Stomach smooth muscle (tissue), 2 donors: ENCODE measurements around the gene TMEM51.

Experiments
- H3K27ac ChIP-seq: one replicate; pipeline ENCODE4 v1.7.0; 2013; ENCODE audit warnings: mild to moderate bottlenecking, low read length, inconsistent platforms
- H3K27me3 ChIP-seq, 2 donors: one replicate each; pipeline ENCODE4 v1.7.0; 2013; ENCODE audit warnings: low read length in 2 of 2; ENCODE audit not compliant: insufficient read depth in 2 of 2, control insufficient read depth in 1 of 2
- H3K36me3 ChIP-seq, 2 donors: one replicate each; pipeline ENCODE4 v1.7.0; 2013; ENCODE audit warnings: low read length in 2 of 2; ENCODE audit not compliant: control insufficient read depth in 2 of 2, insufficient read depth in 2 of 2
- H3K4me1 ChIP-seq: one replicate; pipeline ENCODE4 v1.7.0; 2013; ENCODE audit warnings: low read length; ENCODE audit not compliant: control insufficient read depth, insufficient read depth
- H3K4me3 ChIP-seq, 2 donors: one replicate each; pipeline ENCODE4 v1.7.0; 2013; ENCODE audit warnings: low read length in 2 of 2
- H3K9ac ChIP-seq, 2 donors: one replicate each; pipeline ENCODE4 v1.7.0; 2013; ENCODE audit warnings: low read length in 2 of 2, mild to moderate bottlenecking in 1 of 2
- H3K9me3 ChIP-seq, 2 donors: one replicate each; pipeline ENCODE4 v1.7.0; 2013; ENCODE audit warnings: low read length in 2 of 2; ENCODE audit not compliant: control insufficient read depth in 2 of 2
- donor health status: healthy.
- donor health status: Pancreatic carcinoma.

The TMEM51 gene

DNA sequence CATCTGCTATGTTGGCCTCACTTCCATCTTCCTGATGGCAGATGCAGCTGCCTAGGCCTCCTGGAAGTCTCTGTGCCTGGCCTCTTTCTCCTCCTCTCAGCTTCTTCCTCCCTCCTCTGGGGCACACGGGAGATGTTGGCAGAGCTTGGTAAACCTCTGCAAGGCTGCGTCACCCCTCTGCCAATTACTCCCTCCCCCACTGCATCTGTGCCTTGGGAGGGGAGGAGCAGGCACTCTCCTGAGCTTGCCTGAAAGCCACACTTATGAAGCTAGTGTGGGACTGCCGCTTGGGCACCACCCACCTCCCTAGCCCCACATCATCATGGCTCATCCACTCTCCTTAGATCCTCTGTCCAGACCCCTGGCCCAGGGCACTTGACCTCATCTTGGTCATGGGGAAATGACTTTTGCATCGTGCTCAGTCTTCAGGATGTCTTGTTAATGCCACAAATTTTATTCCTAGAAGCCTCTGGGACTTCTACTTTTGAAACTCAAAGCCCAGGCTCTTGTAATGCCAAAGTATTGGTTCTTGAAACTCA, 7.3 kb upstream of the TMEM51 start:
- Histone ChIP-seq H3K27ac (peak overlapping the region; percentile 76), H3K9ac (no peak overlapping the region), H3K4me3 (no peak overlapping the region), H3K9me3 (no peaks in the 10 kb centered on the region), H3K27me3 (no peaks in the 10 kb centered on the region), H3K4me1 (peaks cover 29% of the 10 kb centered on the region), H3K36me3 (no peaks in the 10 kb centered on the region)

DNA sequence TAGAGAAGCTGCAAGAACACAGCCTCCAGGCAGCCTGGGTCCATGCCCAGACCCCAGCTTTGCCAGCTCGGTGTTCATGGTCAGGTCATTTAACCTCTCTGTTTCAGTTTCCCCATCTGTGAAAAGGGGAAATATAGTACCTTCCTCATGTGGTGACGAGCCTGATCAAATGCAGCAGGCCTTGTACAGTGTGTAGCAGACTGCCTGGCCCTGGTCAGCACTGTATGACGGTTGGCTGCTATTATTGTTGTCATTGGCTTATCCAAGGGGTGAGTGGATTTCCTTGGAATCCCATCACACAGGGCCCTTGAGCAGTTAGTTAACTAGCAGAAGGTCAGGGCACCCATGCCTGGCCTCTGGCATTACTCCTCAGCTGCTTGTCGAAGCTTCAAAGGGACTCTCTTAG, 6.6 kb upstream of the TMEM51 start:
- no peaks in the 10 kb centered on the region for H3K9me3 ChIP-seq
- peaks cover 31% of the 10 kb centered on the region for H3K4me1 ChIP-seq
- peak overlapping the region in 1 of 2 donors; percentile 29 for H3K9ac ChIP-seq
- H3K4me3 ChIP-seq: no peak overlapping the region
- peak overlapping the region; percentile 76 for H3K27ac ChIP-seq
- H3K36me3 ChIP-seq: no peaks in the 10 kb centered on the region
- H3K27me3 ChIP-seq: no peaks in the 10 kb centered on the region

DNA sequence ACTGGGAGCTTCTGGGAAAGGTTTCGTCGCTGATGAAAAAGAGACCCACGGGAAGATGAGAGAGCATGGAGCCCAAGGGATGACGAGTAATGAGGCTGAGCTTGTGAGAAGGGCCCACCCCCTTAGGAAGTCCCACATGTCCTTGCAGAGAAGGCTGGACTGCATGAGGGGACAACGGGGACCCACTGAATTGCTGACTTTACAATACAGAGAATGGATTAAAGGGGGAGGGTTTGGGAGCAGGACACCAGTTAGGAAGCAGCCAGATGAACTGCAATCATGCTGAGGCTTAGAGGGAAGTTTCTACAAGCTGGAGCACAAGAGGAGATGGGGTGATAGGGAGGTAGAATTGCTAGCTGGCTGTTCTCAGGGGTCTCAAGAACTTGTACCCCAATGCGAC, 5.5 kb upstream of the TMEM51 start:
- Histone ChIP-seq H3K9ac (no peak overlapping the region), H3K4me1 (peaks cover 41% of the 10 kb centered on the region), H3K36me3 (no peaks in the 10 kb centered on the region), H3K4me3 (no peak overlapping the region), H3K9me3 (no peaks in the 10 kb centered on the region), H3K27me3 (no peaks in the 10 kb centered on the region), H3K27ac (no peak overlapping the region)

DNA sequence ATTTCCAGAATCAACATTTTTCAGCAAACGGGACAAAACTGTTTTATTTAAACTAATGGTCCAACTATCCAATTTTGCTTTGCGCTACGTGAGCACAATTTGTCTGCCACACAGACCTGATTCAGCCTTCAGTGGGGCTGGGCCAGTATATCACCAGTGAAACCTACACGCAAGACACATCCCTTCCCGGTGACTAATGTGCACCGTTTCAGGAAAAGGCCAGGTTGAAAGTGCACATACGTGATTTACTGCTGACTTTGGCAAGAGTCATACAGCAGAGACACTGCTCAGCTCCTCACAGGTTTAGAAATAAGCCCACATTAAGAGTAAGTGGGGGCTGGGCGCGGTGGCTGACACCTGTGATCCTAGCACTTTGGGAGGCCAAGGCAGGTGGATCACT, 5.1 kb upstream of the TMEM51 start:
- Histone ChIP-seq H3K36me3 (no peaks in the 10 kb centered on the region), H3K4me3 (no peak overlapping the region), H3K27ac (no peak overlapping the region), H3K9me3 (no peaks in the 10 kb centered on the region), H3K4me1 (peaks cover 41% of the 10 kb centered on the region), H3K9ac (no peak overlapping the region), H3K27me3 (no peaks in the 10 kb centered on the region)

DNA sequence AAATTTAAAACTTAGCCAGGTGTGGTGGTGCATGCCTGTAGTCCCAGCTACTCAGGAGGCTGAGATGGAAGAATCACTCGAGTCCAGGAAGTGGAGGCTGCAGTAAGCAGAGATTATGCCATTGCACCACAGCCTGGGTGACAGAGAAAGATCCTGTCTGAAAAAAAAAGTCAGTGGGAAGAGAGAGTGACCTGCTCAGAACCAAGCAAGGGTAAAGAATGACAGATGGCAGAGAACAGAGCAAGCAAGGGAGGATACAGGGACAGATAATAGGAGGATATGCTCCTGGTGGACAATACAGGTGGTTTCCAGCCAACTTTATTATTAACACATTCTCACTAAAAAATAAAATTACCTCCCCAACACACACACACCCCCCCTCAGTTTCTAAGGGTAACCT, 4.6 kb upstream of the TMEM51 start:
- Histone ChIP-seq H3K27ac (no peak overlapping the region), H3K4me1 (peaks cover 41% of the 10 kb centered on the region), H3K36me3 (no peaks in the 10 kb centered on the region), H3K27me3 (no peaks in the 10 kb centered on the region), H3K4me3 (no peak overlapping the region), H3K9me3 (no peaks in the 10 kb centered on the region), H3K9ac (no peak overlapping the region)

DNA sequence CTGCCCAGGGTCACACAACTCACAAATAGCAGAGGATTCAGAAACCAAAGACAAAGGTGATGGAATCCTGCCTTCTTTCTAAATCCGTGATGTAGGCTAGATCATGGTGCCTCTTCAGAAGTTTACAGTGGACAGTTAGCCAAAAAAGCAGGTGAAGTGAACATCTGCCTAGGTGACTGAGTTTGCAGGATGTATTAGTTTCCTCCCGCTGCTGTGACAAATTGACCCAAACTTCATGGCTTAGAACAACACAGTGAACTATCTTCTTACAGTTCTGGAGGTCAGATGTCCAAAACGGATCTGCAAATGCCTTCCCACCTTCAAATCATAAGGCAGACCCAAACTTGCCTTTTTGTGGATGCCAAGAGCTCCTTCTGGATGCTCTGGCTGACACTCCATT, 3.2 kb upstream of the TMEM51 start:
- Histone ChIP-seq H3K9ac (no peak overlapping the region), H3K9me3 (no peaks in the 10 kb centered on the region), H3K4me1 (peaks cover 47% of the 10 kb centered on the region), H3K36me3 (no peaks in the 10 kb centered on the region), H3K4me3 (no peak overlapping the region), H3K27ac (no peak overlapping the region), H3K27me3 (no peaks in the 10 kb centered on the region)

DNA sequence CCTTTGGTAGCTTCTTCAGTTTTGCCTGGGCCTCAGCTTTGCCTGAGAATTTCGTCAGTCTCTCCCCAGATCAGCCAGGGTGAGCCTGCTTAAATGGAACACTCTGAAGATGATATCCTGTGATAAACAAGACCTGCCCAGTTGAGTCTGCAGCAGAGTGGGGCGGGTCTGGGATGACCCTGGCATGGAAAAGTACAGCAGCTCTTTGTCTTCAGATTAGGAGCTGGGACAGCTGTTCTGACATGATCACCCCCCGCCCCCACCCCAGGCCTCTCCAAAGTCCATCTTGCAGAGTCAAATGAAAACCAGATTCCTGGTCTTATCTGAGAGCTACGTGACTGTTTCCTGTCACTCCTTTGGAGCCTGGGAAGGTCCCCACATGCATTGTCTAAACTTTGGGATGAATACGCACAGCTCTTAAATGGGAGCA, 2.2 kb upstream of the TMEM51 start:
- H3K4me1 ChIP-seq: peaks cover 47% of the 10 kb centered on the region
- no peak overlapping the region for H3K9ac ChIP-seq
- H3K4me3 ChIP-seq: peak overlapping the region in 1 of 2 donors; percentile 83
- no peaks in the 10 kb centered on the region for H3K27me3 ChIP-seq
- H3K27ac ChIP-seq: peak overlapping the region; percentile 97
- no peaks in the 10 kb centered on the region for H3K9me3 ChIP-seq
- H3K36me3 ChIP-seq: no peaks in the 10 kb centered on the region

DNA sequence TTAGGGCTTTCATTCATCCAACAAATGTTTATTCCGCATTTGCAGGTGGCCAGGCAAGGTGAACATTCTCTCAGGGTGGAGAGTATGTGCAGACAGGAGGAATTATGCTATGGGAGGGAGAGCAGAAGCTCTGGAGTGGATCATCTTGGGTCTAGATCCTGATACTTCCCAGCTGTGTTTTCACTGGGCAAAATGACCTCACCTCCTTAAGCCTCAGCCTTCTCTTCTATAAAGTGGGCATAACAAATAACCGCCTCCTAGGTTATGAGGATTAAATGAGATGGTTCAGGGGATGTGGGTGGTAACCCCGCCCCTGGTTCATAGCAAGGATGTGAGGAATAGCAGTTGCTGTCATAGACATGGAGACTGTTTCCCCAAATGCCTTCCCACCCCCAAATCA, 1.7 kb upstream of the TMEM51 start:
- Histone ChIP-seq H3K36me3 (no peaks in the 10 kb centered on the region), H3K4me3 (peak overlapping the region; percentile 83 to 94)

DNA sequence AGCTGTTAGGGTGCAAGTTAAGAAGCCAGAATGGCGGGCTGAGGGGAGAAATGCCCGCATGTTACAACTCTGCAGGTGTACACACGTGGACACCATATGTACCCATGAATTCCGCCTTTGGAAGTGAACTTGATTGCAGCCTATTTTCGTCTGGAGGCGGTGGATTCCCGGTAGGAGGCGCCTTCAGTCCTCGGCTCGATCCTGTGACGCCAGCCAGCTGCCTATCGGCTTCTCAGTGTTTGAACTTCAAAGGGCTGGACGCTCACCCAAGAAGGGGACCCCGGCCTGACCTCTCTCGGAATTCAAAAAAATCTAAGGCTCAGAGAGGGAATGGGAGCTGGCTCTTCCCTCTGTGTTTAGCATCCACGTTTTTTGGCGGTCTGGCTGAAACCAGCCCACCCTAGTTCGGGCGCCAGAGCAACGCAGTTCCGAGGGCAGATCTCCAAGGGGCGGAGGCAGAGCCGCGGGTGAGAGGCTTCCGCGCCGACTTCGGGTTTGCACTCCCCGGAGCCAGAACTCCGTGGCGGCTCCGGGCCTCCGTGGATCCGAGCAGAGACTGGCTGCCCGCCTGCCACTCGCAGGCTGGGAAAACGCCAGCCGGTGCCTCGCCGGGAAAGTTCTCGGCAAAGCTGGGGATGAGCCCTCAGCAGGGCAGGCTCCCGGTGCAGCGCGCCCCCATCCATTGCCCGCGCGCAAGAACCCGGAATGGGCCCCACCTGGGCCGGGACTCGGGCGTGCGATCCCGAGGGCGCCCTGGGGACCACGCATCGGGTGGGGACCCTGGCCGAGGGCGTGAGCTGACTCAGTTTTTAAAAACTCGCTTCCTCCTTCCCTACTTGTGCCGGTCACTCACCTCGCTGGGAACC, 996 bp upstream of the TMEM51 start:
- Histone ChIP-seq H3K4me3 (peak overlapping the region; percentile 83 to 94), H3K9me3 (no peaks in the 10 kb centered on the region), H3K36me3 (no peaks in the 10 kb centered on the region), H3K27me3 (no peaks in the 10 kb centered on the region), H3K9ac (peak overlapping the region; percentile 91 to 97), H3K27ac (peak overlapping the region; percentile 97), H3K4me1 (peaks cover 51% of the 10 kb centered on the region)

More for the DNA sequence above, 1.7 kb upstream of the TMEM51 start:
- Histone ChIP-seq H3K27ac (peak overlapping the region; percentile 97), H3K9me3 (no peaks in the 10 kb centered on the region), H3K9ac (peak overlapping the region; percentile 91 to 97), H3K27me3 (no peaks in the 10 kb centered on the region), H3K4me1 (peaks cover 47% of the 10 kb centered on the region)

DNA sequence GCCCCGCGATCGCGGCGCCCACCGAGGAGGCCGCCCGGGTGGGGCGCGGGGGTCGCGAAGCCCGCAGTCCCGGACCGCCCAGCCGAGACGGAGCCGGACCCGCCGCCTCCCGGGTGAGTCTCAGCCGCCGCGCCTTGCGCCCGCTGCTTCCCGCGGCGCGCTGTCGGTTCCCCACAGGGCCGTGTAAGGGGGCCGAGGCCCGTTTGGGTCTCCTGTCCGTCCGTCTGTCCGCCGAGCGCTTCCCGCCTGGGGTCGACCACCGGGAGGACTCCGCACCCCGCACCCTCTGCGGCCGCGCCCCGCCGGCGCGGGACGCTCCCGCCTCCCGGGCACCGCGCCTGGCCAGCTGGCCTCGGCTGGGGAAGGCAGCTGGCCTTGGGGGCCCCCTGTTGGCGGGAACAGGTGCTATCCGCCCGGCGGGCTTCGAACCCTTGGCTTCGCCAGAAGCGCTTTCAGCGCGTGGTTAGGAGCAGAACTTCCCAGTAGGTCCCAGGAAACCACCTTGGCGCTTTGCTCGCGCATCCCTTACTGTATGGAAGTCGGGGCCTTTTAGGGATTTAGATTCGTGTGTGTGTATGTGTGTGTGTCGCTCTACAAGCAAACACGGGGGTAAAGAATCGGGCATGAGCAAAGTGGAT, 414 bp downstream of the TMEM51 start:
- H3K27ac ChIP-seq: peak overlapping the region; percentile 97
- no peaks in the 10 kb centered on the region for H3K27me3 ChIP-seq
- peak overlapping the region; percentile 83 to 94 for H3K4me3 ChIP-seq
- no peaks in the 10 kb centered on the region for H3K36me3 ChIP-seq
- peak overlapping the region; percentile 84 to 97 for H3K9ac ChIP-seq
- H3K4me1 ChIP-seq: peaks cover 65% of the 10 kb centered on the region
- H3K9me3 ChIP-seq: no peaks in the 10 kb centered on the region
